ENCODE measurements around the gene CIDEA.

- no peak for TF ChIP-seq CTCF (IDR thresholded peaks at IDR 0.05)
- no peak for TF ChIP-seq POLR2A (IDR thresholded peaks at IDR 0.05)
Measured at GRCh38 chr18:12324991-12325725, 71.0 kb downstream of the CIDEA start.

Data from uterus (tissue), 2 donors.